ENCODE data around the gene PDZRN4. TPM values are rescaled to one million over a fixed set of nuclear protein-coding genes. Genes with fewer than 3 reads are reported as not detected.

Gene PDZRN4
- total RNA-seq, 4 donors from 2014 or later = 2.1 to 10.6 (median 5.8) TPM

- no peak for DNase-seq
- Histone ChIP-seq H3K36me3 (no peaks in the 10 kb centered on the region), H3K27me3 (no peaks in the 10 kb centered on the region), H3K27ac (no peak overlapping the region), H3K4me3 (peak overlapping the region in 1 of 2 donors; percentile 17), H3K9me3 (no peaks in the 10 kb centered on the region), H3K4me1 (no peaks in the 10 kb centered on the region)
- TF ChIP-seq POLR2A (IDR thresholded peaks at IDR 0.05) (no peak), CTCF (IDR thresholded peaks at IDR 0.05) (no peak)
- intact Hi-C loops (cut with DNase I; ENCODE audit: low total_unique reads) = no loop called here
These were observed 17.1 kb downstream of the PDZRN4 start for GRCh38 chr12:41205070-41205709.

DNA sequence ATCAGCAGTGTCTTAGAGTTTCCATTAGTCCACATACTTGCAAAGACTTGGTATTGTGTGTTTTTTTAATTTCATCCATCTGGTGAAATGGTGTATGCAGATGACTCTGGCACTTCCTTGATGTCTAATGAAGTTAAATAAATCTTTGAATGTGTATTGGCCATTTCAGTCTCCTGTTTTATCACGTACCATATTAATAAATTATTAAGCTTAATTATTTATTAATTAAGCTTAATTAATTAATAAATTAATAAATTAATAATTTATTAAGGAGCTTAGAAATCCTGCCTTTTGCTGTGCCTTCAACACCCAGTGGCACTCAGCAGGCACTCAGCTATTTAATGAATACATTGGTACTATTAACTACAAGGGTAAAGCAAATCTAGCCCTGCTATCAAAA lies 18.2 kb downstream of the PDZRN4 start:
- Histone ChIP-seq H3K27me3 (no peaks in the 10 kb centered on the region), H3K4me3 (no peak overlapping the region), H3K9me3 (no peaks in the 10 kb centered on the region), H3K27ac (no peak overlapping the region), H3K36me3 (no peaks in the 10 kb centered on the region), H3K4me1 (no peaks in the 10 kb centered on the region)
- no peak for DNase-seq
- no peak for TF ChIP-seq CTCF (IDR thresholded peaks at IDR 0.05)
- no peak for TF ChIP-seq POLR2A (IDR thresholded peaks at IDR 0.05)
- intact Hi-C loops (cut with DNase I; ENCODE audit: low total_unique reads) = no loop called here

DNA sequence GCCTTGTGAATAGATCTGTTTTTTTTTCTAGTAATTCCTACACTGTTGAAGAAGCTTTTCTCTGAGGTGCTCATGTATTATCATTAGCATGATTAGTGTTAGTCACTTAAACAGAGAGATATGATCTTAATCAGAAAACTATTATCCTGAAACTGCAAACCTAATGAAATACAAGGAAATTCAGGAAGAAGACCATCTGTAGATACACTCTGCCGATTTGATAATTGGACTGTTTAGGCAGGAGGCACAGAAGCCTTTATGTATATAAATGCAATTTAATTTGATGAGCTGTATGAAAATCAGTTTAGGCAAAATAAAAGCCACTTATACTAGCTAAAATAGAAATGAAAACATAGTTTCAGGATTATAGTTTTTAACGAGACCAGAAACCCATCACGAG lies 23.3 kb downstream of the PDZRN4 start:
- Histone ChIP-seq H3K4me3 (no peak overlapping the region), H3K27me3 (no peaks in the 10 kb centered on the region), H3K9me3 (no peaks in the 10 kb centered on the region), H3K36me3 (no peaks in the 10 kb centered on the region), H3K4me1 (no peaks in the 10 kb centered on the region), H3K27ac (no peak overlapping the region)
- no peak for DNase-seq
- intact Hi-C loops (cut with DNase I; ENCODE audit: low total_unique reads) = no loop called here
- TF ChIP-seq POLR2A (IDR thresholded peaks at IDR 0.05) (no peak), CTCF (IDR thresholded peaks at IDR 0.05) (no peak)

DNA sequence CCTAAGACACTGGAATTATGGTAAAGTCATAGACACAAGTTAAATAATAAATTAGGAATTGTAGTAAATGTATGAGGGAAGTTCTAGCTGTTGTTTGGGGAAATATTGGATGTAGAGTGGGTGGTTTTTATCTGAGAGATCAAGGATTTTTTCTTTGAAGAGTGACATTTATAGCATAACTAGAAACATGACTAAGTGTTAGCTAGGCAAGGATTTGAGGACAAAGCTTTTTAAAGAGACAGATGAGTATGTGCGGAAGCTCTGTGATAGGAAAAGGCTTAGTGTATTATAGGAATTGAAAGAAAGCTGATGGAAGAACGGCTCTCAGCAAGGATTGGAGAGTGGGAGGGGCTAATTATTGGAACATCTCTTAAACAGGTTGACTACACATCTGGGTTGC lies 24.5 kb downstream of the PDZRN4 start:
- TF ChIP-seq CTCF (IDR thresholded peaks at IDR 0.05) (no peak), POLR2A (IDR thresholded peaks at IDR 0.05) (no peak)
- H3K4me1 ChIP-seq = no peaks in the 10 kb centered on the region
- no peak overlapping the region for H3K27ac ChIP-seq
- intact Hi-C loops (cut with DNase I; ENCODE audit: low total_unique reads) = no loop called here
- H3K4me3 ChIP-seq = no peak overlapping the region
- no peaks in the 10 kb centered on the region for H3K36me3 ChIP-seq
- DNase-seq = no peak
- H3K9me3 ChIP-seq = no peaks in the 10 kb centered on the region
- H3K27me3 ChIP-seq = no peaks in the 10 kb centered on the region

GRCh38 chr12:41213107-41213506 lies 25.0 kb downstream of the PDZRN4 start:
- TF ChIP-seq CTCF (IDR thresholded peaks at IDR 0.05) = no peak
- no peak for TF ChIP-seq POLR2A (IDR thresholded peaks at IDR 0.05)
- H3K27ac ChIP-seq = no peak overlapping the region
- no peaks in the 10 kb centered on the region for H3K36me3 ChIP-seq
- H3K27me3 ChIP-seq = no peaks in the 10 kb centered on the region
- DNase-seq = no peak
- H3K9me3 ChIP-seq = no peaks in the 10 kb centered on the region
- H3K4me3 ChIP-seq = no peak overlapping the region
- no peaks in the 10 kb centered on the region for H3K4me1 ChIP-seq
- intact Hi-C loops (cut with DNase I; ENCODE audit: low total_unique reads) = no loop called here
